Ovary (tissue), 9 donors: ENCODE data around the gene MTMR12. TPM values are rescaled to one million over a fixed set of nuclear protein-coding genes. Genes with fewer than 3 reads are reported as not detected.

Experiments used
- DNase-seq, 5 donors: peaks; one replicate each; pipeline ENCODE4 v3.0.0-alpha.2; 2019 to 2020
- H3K27ac ChIP-seq, 2 donors: fragments of 200-600 bp; one replicate each; pipeline versions ENCODE4 v1.5.1 to v1.8.0; 2019 to 2022
- H3K27me3 ChIP-seq: fragments of 200-600 bp; one replicate; pipeline ENCODE4 v1.8.0; 2022
- H3K36me3 ChIP-seq: fragments of 200-600 bp; sonication (generic); one replicate; pipeline ENCODE4 v1.5.1; 2019
- H3K4me1 ChIP-seq: one replicate; pipeline ENCODE4 v1.8.1; 2013; ENCODE audit warnings: mild to moderate bottlenecking, moderate library complexity; ENCODE audit not compliant: insufficient read depth
- H3K4me3 ChIP-seq: fragments of 200-600 bp; sonication (generic); one replicate; pipeline ENCODE4 v1.5.1; 2017
- H3K9me3 ChIP-seq, 2 donors: fragments of 200-600 bp in 1 of 2; sonication (generic) in 1 of 2; one replicate each; pipeline versions ENCODE4 v1.5.1 to v1.8.1; 2013 to 2019; ENCODE audit warnings: mild to moderate bottlenecking in 1 of 2, moderate library complexity in 1 of 2
- CTCF ChIP-seq, 3 donors: fragments of 450-650 bp in 2 of 3; fragments of 200-600 bp in 1 of 3; IDR thresholded peaks; one replicate each; pipeline versions ENCODE4 v1.5.1 to v1.8.0; 2016 to 2022; ENCODE audit warnings: antibody characterized with exemption in 3 of 3, mild to moderate bottlenecking in 1 of 3
- EP300 ChIP-seq: sonication (generic); formaldehyde crosslinking; IDR thresholded peaks from one replicate; pipeline ENCODE4 v1.6.1; 2017; ENCODE audit warnings: antibody characterized with exemption
- POLR2A ChIP-seq: fragments of 450-650 bp; IDR thresholded peaks from one replicate; pipeline ENCODE4 v1.6.1; 2017; ENCODE audit warnings: antibody characterized with exemption, mild to moderate bottlenecking, moderate library complexity
- WGBS, 3 donors: extraction: QIAGEN DNeasy Blood & Tissue Kit in 1 of 3; methylation state at CpG; one replicate each; pipeline versions ENCODE4 v1.1.5 to v1.1.7; 2013 to 2017; 5-methylcytosine and 5-hydroxymethylcytosine counted together
- intact Hi-C, 4 donors: fragments of 100-400 bp; cut with DNase I; formaldehyde crosslinking; loops; one replicate each; pipeline versions ENCODE4 v1.11.0 to v1.15.1; 2022 to 2023
- polyA plus RNA-seq, 2 donors: library from polyadenylated mRNA; stranded (reverse); fragments of 200-250 nt in 1 of 2; fragments of 350-450 nt in 1 of 2; fragmentation: Illumina TruSeq in 1 of 2; extraction: RNeasy Lipid Tissue Mini Kit (QIAGEN cat#74804) in 1 of 2; gene quantifications; one replicate each; pipeline ENCODE4 v1.2.3, GENCODE V29; 2013 to 2014
- total RNA-seq, 7 donors: library from RNA; depleted of rRNA in 2 of 7; stranded (reverse); fragments of >200 nt in 2 of 7; fragmentation: NEBNext Ultra II Directional in 3 of 7; extraction: Animal tissue kit (Norgen Biotek cat#: 25700) in 3 of 7; gene quantifications; one replicate each; pipeline versions ENCODE4 v1.1.0 to v1.2.4, GENCODE V29; 2016 to 2023
- donor health status: DM: no; HTN: no; CAD: no; lungs with moderate emphysema.
- donor health status: DM: no; HTN: no; CAD: no.
- donor health status: Bipolar disorder and iron deficiency.
- donor health status: DM: yes; HTN: yes; CAD: no.
- donor health status: DM: no; HTN: no; CAD: no.
- donor health status: DM: yes; HTN: yes; CAD: no.

MTMR12 gene
- total and polyA plus RNA-seq, 9 donors: 14.9 to 39.0 (median 35.2) TPM

GRCh38 chr5:32346869-32347268 is 34.1 kb upstream of the MTMR12 start:
- H3K9me3 ChIP-seq: no peaks in the 10 kb centered on the region
- DNase-seq: no peak
- 69 to 96% (median 94%) methylated on average over 2 of the region's 2 CpGs for WGBS, 3 donors
- H3K36me3 ChIP-seq: no peaks in the 10 kb centered on the region
- TF ChIP-seq POLR2A (no peak), CTCF (IDR thresholded peaks at IDR 0.05) (no peak), EP300 (no peak)
- no peak overlapping the region for H3K4me3 ChIP-seq
- intact Hi-C loops: no loop called here
- no peaks in the 10 kb centered on the region for H3K27me3 ChIP-seq
- no peak overlapping the region for H3K27ac ChIP-seq
- H3K4me1 ChIP-seq: peaks cover 3% of the 10 kb centered on the region

GRCh38 chr5:32343058-32343672 is 30.4 kb upstream of the MTMR12 start:
- DNase-seq: no peak
- H3K4me3 ChIP-seq: no peak overlapping the region
- no peak overlapping the region for H3K27ac ChIP-seq
- H3K27me3 ChIP-seq: no peaks in the 10 kb centered on the region
- no peaks in the 10 kb centered on the region for H3K36me3 ChIP-seq
- intact Hi-C loops: no loop called here
- H3K9me3 ChIP-seq: no peaks in the 10 kb centered on the region
- TF ChIP-seq EP300 (no peak), CTCF (IDR thresholded peaks at IDR 0.05) (no peak), POLR2A (no peak)
- WGBS, 3 donors: 65 to 68% (median 65%) methylated on average over 2 of the region's 2 CpGs
- H3K4me1 ChIP-seq: peaks cover 3% of the 10 kb centered on the region

GRCh38 chr5:32342656-32343055 is 29.9 kb upstream of the MTMR12 start:
- H3K9me3 ChIP-seq: no peaks in the 10 kb centered on the region
- intact Hi-C loops: no loop called here

GRCh38 chr5:32339878-32340277 is 27.1 kb upstream of the MTMR12 start:
- TF ChIP-seq CTCF (IDR thresholded peaks at IDR 0.05) (no peak), POLR2A (no peak), EP300 (no peak)
- no peak for DNase-seq
- WGBS, 3 donors: 66 to 78% (median 68%) methylated on average over 4 of the region's 4 CpGs
- no peak overlapping the region for H3K27ac ChIP-seq
- intact Hi-C loops: no loop called here
- no peaks in the 10 kb centered on the region for H3K36me3 ChIP-seq
- H3K4me3 ChIP-seq: no peak overlapping the region
- no peaks in the 10 kb centered on the region for H3K27me3 ChIP-seq
- peaks cover 3% of the 10 kb centered on the region for H3K4me1 ChIP-seq
- no peaks in the 10 kb centered on the region for H3K9me3 ChIP-seq

More at GRCh38 chr5:32342656-32343055, 29.9 kb upstream of the MTMR12 start:
- no peak for TF ChIP-seq EP300
- TF ChIP-seq CTCF (IDR thresholded peaks at IDR 0.05): no peak
- no peak for TF ChIP-seq POLR2A
- H3K4me3 ChIP-seq: no peak overlapping the region
- WGBS, 3 donors: 40 to 63% (median 45%) methylated on average over 4 of the region's 4 CpGs
- H3K27me3 ChIP-seq: no peaks in the 10 kb centered on the region
- no peak overlapping the region for H3K27ac ChIP-seq
- H3K4me1 ChIP-seq: peaks cover 3% of the 10 kb centered on the region
- no peak for DNase-seq
- no peaks in the 10 kb centered on the region for H3K36me3 ChIP-seq
